NCI-H1436 treated with DMSO at 0.1 percent for 48 hours (cell line): Measurements from ENCODE around the gene KIZ.
"Not testable (repeated sequence)": the region's sequence is repeated elsewhere in the genome, so short reads cannot be mapped to it uniquely, and the experiment has no call there.

Experiments
- DNase-seq: peaks from one replicate; lab custom pipeline; 2025; lab: John Stamatoyannopoulos, UW

KIZ gene

DNA sequence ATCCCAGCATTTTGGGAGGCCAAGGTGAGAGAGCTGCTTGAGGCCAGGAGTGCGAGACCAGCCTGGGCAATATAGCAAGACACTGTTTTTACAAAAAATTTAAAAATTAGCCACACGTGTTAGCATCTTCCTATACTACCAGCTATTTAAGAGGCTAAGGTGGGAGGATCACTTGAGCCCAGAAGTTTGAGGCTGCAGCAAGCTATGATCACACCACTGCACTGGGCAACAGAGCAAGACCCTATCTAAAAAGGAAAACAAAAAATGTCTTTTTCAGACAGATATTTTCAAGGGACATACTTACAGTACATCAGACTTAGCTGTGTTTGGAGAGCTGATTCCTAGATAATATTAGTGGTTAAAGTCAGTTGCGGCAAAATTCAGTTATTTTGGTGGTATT, 104.3 kb downstream of the KIZ start:
- no peak for DNase-seq

GRCh38 chr20:21230686-21231085, 104.8 kb downstream of the KIZ start:
- DNase-seq = no peak

- DNase-seq = no peak
Observed at GRCh38 chr20:21232546-21233280, 106.8 kb downstream of the KIZ start.

- DNase-seq = no peak
Observed at GRCh38 chr20:21234324-21234723, 108.4 kb downstream of the KIZ start.

- DNase-seq = no peak
Observed at GRCh38 chr20:21234806-21235483, 109.1 kb downstream of the KIZ start.

DNA sequence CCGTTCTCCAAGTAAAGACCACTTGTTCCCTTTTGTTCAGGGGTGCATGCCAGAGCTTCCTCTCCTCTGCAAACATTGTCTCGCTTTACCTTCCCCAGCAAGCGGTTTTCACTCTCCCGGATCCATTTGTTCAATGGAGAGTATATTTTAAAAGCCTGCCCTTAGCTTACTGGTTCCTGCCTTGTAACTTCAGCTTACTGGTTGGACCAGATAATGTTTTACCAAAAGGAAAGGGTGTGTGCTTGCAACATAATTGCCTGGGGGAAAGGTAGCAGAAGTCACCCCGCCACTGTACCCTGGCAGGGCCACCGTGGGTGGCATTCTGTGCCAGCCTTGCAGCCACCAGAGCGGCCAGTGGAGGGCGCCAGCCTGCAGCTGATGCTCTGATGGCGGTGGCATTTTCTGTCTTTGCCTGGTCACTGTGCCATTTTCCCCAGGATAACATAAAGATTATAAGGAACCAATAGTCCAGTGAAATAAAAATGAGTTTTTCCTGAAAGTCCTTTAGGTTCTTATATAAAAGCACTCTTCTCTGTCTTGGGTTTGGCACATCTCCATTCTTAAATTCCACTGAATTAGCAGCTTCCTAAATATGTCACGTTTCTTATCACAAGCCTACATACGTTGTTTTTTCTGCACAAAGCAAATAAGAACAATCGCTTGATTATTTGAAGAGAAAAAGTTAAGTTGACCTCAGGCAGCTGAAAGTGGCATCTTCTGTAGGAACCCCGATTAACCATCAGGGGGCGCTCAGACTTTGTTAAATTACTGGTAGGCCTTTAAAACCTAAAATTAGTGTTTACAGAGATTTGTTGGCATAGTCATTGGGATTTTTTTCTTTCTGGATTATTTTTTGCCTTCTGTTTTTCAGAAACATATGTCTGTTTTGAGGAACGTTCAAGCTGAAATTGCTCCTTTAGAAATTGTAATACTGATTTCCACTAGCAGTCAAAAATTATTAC, 109.9 kb downstream of the KIZ start:
- DNase-seq = peak; percentile 61

DNA sequence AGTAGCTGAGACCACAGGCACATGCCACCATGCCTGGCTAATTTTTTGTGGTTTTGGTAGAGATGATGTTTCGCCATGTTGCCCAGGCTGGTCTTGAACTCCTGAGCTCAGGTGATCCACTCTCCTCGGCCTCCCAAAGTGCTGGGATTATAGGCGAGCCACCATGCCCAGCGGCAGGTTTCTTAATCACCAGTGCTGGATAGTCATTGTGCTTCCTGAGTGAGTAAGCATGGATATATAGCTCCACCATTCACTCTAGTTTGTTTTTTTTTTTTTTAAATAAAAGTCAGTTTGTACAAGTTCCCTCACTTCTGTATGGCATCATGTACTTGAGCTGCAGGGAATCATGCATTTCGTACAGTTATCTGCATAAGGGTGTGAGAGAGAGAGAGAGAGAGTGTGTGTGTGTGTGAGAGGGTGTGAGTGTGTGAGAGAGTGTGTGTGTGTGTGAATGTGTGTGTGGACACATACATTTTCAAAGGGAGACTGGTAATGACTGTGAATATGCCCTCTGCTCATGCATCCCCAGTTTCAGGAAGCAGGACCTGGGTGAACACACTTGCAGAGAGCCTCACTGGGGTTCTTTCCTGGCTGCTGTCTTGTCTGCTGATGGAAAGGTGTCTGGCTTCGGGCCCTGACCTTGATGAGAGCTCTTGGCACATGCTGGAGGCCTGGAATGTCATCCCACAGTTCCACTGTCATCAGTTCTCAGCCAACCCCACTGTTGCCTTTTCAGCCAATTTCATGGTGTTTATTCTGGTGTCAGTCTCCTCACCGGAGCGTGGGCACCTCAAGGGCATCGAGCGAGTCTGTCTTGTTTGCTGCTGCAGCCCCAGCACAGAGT, 112.3 kb downstream of the KIZ start:
- no peak for DNase-seq

DNA sequence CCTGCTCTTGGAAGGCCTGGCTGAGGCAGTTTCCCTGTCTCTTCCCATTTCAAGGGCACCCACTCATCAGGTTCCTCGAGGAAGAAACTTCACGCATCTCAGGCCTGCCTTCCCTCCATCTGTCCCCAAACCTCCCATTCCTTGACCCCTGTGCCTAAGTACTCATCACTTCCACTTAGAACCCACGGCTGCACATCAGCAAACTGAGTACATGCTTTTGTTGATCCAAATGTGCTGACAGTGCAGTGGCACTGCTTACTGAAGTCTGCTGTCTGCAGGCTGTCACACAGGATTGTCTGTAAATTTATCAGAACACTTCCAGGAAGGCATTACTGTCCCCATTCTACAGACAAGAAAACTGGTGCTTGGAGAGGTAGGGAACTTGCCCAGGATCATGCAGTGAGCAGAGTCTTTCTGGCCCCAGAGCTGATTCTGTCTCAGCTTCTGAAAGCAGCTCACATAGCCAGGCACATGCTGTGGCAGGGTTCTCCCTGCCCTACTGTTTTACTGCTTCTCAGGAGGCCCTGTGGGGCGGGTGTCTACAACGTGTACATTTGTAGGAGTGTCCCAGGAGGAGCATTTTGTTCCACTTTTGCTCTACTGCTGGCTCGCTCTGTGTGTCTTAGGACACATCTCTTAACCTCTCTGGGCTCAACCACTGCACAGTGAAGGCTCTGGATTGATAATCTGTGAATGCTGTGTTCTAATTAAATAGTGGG, 113.1 kb downstream of the KIZ start:
- no peak for DNase-seq

- no peak for DNase-seq
Observed at GRCh38 chr20:21240394-21240793, 114.5 kb downstream of the KIZ start.

DNA sequence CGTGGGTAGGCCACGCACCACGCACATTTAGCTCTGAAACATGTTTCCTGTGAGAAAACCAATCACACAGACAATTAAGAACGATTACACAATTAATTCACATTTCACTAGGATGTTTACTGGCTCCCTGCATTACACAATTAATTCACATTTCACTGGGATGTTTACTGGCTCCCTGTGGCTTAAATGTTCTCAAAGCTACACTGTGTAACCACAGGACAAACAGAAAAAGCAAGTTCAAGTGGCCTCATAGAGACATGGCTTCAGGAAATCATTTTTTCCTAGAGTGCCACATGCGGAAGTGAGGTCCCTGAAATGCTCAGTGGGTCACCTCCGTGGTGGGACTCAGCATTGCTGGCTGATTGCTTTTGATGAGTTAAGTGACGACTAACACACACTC, 115.5 kb downstream of the KIZ start:
- DNase-seq = no peak

GRCh38 chr20:21243811-21244210, 117.9 kb downstream of the KIZ start:
- DNase-seq = no peak

GRCh38 chr20:21244808-21245207, 118.9 kb downstream of the KIZ start:
- DNase-seq = no peak

DNA sequence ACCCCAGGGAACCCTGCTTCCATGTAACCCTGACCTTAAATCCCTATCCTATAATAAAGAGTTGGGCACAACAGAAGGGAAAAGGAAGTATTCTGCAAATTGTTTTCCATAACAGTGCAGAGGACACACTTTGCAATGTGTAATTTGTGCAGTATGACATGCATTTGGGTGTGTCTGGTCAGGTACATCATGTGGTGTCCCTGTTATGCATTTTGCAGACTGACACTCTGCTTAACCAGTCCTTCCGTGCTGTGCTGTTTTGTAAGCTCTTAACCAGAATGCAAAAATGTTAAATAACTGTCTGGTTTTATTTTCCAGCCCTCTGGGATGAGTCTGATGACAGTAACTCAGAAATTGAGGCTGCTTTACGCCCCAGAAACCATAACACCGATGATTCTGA, 120.3 kb downstream of the KIZ start:
- no peak for DNase-seq

DNA sequence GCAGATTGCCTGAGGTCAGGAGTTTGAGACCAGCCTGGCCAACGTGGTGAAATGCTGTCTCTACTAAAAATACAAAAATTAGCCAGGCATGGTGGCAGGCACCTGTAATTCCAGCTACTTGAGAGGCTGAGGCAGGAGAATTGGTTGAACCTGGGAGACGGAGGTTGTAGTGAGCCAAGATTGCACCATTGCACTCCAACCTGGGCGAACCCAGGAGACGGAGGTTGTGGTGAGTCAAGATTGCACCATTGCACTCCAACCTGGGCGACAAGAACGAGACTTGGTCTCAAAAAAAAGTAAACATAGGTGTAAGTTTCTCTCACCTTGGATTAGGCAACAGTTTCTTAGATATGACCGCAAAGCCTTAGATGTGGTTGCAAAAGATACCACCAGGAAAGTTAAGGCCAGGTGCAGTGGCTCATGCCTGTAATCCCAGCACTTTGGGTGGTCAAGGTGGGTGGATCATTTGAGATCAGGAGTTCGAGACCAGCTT, 121.8 kb downstream of the KIZ start:
- not testable (repeated sequence) for DNase-seq

- no peak for DNase-seq
Observed at GRCh38 chr20:21251278-21251677, 125.4 kb downstream of the KIZ start.

GRCh38 chr20:21257192-21257591, 131.3 kb downstream of the KIZ start:
- DNase-seq = no peak

DNA sequence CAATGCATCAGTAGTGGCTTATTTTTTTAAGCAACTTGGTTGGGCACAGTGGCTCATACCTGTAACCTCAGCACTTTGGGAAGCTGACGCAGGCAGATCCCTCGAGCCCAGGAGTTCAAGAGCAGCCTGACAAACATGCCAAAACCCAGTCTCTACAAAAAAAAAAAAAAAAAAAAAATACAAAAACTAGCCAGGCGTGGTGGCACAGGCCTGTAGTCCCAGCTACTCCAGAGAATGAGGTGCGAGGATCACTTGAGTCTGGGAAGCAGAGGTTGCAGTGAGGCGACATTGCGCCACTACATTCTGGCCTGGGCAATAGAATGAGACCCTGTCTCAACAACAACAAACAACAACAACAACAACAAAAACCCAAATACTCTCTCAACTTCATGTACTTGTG, 132.5 kb downstream of the KIZ start:
- DNase-seq = no peak

GRCh38 chr20:21259346-21259745, 133.5 kb downstream of the KIZ start:
- DNase-seq = no peak

DNA sequence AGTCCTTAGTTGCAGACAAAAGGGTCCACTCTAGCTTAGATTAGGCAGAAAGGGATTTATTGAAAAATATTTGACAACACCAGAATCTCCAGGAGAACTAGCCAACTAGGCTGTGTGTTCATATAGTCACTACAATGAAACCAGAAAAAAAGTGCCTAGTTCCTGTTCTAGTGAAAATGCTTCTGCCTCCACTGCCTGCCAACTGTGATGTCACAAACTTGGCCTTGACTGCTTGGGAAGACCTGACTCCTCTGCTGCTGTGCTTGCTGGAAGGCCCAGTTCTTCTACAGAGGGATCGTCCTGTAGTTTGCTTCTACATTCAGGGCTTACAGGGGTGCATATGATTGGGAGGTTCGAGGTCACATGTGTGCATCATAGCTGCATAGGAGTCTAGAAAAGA, 136.9 kb downstream of the KIZ start:
- no peak for DNase-seq

DNA sequence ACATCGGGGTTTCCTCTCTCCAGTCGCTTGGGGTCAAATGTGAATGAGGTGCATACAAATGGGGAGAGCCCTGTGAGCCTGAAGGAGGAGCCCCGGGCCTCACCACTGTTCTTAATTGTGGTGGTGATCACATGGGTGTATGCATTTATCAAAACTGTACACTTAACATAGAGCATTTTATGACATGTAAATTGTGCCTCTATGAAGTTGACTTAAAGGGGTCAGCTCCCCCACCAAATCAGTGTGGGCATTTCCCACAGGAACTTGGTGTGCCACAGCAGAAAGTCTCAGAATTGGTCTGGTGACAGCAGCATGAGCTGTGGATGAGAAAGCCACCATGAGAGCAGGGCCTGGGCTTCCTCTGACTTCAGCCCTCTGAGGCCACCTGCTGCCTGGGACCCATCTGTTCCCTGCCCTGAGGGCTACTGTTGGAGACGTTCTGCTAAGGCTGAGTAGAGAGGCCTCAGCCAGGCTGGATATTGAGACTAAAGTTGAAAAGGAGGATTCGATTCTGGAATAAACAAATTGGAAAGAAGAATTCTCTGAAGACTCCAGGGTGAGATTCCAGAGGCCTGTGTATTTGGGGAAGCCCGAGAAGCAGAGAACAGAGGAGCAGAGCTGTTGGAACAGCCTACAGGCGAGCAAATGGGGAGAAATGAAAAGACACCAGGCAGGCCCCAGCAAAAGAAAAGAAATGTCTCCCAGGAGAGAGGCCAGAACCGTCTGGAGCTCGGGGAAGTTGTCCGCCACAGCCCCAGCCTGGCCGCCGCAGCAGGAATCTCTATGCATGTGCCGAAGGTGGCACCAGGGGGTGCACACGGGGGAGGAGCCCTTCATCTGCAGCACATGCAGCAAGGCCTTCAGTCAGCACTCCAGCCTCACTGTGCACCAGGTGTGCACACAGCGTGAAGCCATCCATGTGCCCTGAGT, 139.6 kb downstream of the KIZ start:
- no peak for DNase-seq
